HepG2 (cell line): ENCODE measurements around the gene IFT88. TPM values are rescaled to one million over a fixed set of nuclear protein-coding genes. Genes with fewer than 3 reads are reported as not detected.
A peak's percentile ranks its signal among the peaks of the same experiment; 100 is the strongest.

Source experiments
- ATAC-seq: fragments of 200-7000 bp; cut with Tn5 transposase; 3 replicates; pipeline ENCODE4 v1.9.1; 2020; ENCODE audit warnings: mild to moderate bottlenecking, moderate library complexity
- BruUV-seq: library from RNA; stranded (reverse); fragments of 400-500 nt; replicated peaks from 2 replicates; lab custom pipeline; 2021; lab: Mats Ljungman, UMichigan
- CTCF ChIA-PET: fragments of 300-600 bp; formaldehyde crosslinking; extraction: SDS; loops from one replicate; lab custom pipeline; 2021; ENCODE audit warnings: low total read pairs, inconsistent platforms, low intra/inter-chr PET ratio; lab: Yijun Ruan, JAX
- POLR2A ChIA-PET: fragments of 350-600 bp; sonication (Branson Sonifier 250); formaldehyde crosslinking; loops from one replicate; lab custom pipeline; 2020; ENCODE audit warnings: antibody characterized with exemption, inconsistent platforms; lab: Yijun Ruan, JAX
- DNase-seq: peaks from one replicate; pipeline ENCODE4 v3.0.0-alpha.2; 2015; ENCODE audit warnings: low spot score
- FAIRE-seq: peaks from 3 replicates; lab custom pipeline; 2011; peaks lifted over from hg19 to GRCh38; lab: Jason Lieb, UNC
- H2AFZ ChIP-seq: one replicate; pipeline ENCODE4 v1.6.1; 2011; ENCODE audit warnings: low read length, inconsistent platforms
- H3K27ac ChIP-seq: fragments of 300-600 bp; 3 replicates; pipeline ENCODE4 v1.8.0; 2011; ENCODE audit warnings: mixed run types, mild to moderate bottlenecking, mixed read lengths, low read length, inconsistent platforms; ENCODE audit not compliant: insufficient read depth; ENCODE audit errors: extremely low read length
- H3K27me3 ChIP-seq, 2 experiments: fragments of 200-600 bp in 1 of 2; 2 replicates in 1 of 2; 3 replicates in 1 of 2; pipeline versions ENCODE4 v1.6.0 to v1.8.0; 2011; ENCODE audit warnings: low read length in 2 of 2, mild to moderate bottlenecking in 2 of 2, moderate library complexity in 2 of 2, inconsistent platforms in 1 of 2; ENCODE audit not compliant: insufficient read depth in 2 of 2, control insufficient read depth in 1 of 2
- H3K36me3 ChIP-seq, 2 experiments: fragments of 200-600 bp in 1 of 2; replicated peaks in 1 of 2; 2 replicates in 1 of 2; 3 replicates in 1 of 2; pipeline versions ENCODE4 v1.5.1 to v1.8.0; 2011; ENCODE audit warnings: low read length in 2 of 2, inconsistent platforms in 1 of 2; ENCODE audit not compliant: insufficient read depth in 2 of 2, control insufficient read depth in 1 of 2
- H3K4me1 ChIP-seq: 2 replicates; pipeline ENCODE4 v1.5.1; 2012; ENCODE audit warnings: low read length, inconsistent platforms; ENCODE audit not compliant: insufficient read depth
- H3K4me2 ChIP-seq: 2 replicates; pipeline ENCODE4 v1.6.0; 2011; ENCODE audit warnings: low read depth, low read length, inconsistent platforms
- H3K4me3 ChIP-seq, 3 experiments: fragments of 200-600 bp in 1 of 3; sonication (generic), shearing (Covaris generic) in 1 of 3; replicated peaks in 1 of 3; 2 replicates each; pipeline ENCODE4 v1.5.1; 2011 to 2016; ENCODE audit warnings: low read length in 3 of 3, inconsistent platforms in 2 of 3, low read depth in 2 of 3, mild to moderate bottlenecking in 2 of 3, control low read depth in 1 of 3, mixed read lengths in 1 of 3; ENCODE audit not compliant: insufficient read depth in 1 of 3
- H3K79me2 ChIP-seq: one replicate; pipeline ENCODE4 v1.6.1; 2011; ENCODE audit warnings: low read length, inconsistent platforms; ENCODE audit not compliant: insufficient read depth
- H3K9ac ChIP-seq: 2 replicates; pipeline ENCODE4 v1.6.0; 2011; ENCODE audit warnings: mild to moderate bottlenecking, low read depth, low read length, inconsistent platforms; ENCODE audit not compliant: insufficient read depth
- H3K9me3 ChIP-seq: 2 replicates; pipeline ENCODE4 v1.5.1; 2012; ENCODE audit warnings: mild to moderate bottlenecking, low read length
- H4K20me1 ChIP-seq: 2 replicates; pipeline ENCODE4 v1.6.0; 2011; ENCODE audit warnings: inconsistent platforms, mild to moderate bottlenecking, low read length, moderate library complexity; ENCODE audit not compliant: insufficient read depth
- ATF3 ChIP-seq: sonication (generic); formaldehyde crosslinking; IDR thresholded peaks from 2 replicates; pipeline ENCODE4 v1.4.0; 2020; ENCODE audit warnings: missing genetic modification reagents
- BCLAF1 ChIP-seq: fragments of 450-650 bp; IDR thresholded peaks from 2 replicates; pipeline ENCODE4 v1.6.1; 2017; ENCODE audit warnings: mild to moderate bottlenecking
- FOXP1 ChIP-seq, 2 experiments: fragments of 450-650 bp in 1 of 2; IDR thresholded peaks; 2 replicates each; pipeline ENCODE4 v1.6.1; 2017 to 2018; ENCODE audit warnings: antibody characterized with exemption in 1 of 2
- HMGA1 ChIP-seq: sonication (generic); formaldehyde crosslinking; conservative IDR thresholded peaks from 2 replicates; pipeline ENCODE4 v1.4.0; 2020; ENCODE audit warnings: missing genetic modification reagents
- PITX1 ChIP-seq: sonication (generic); formaldehyde crosslinking; IDR thresholded peaks from 2 replicates; pipeline ENCODE4 v1.5.1; 2020; ENCODE audit warnings: mild to moderate bottlenecking, missing genetic modification reagents
- POGZ ChIP-seq: sonication (generic); formaldehyde crosslinking; IDR thresholded peaks from 2 replicates; pipeline ENCODE4 v1.4.0; 2020; ENCODE audit warnings: mild to moderate bottlenecking, missing genetic modification reagents
- RERE ChIP-seq: IDR thresholded peaks from 2 replicates; pipeline ENCODE4 v1.6.1; 2016; ENCODE audit warnings: low read depth, missing genetic modification reagents, missing compliant biosample characterization
- SIX1 ChIP-seq: sonication (generic); formaldehyde crosslinking; IDR thresholded peaks from 2 replicates; pipeline ENCODE4 v1.4.0; 2020; ENCODE audit warnings: missing genetic modification reagents, borderline replicate concordance
- ZNF138 ChIP-seq: sonication (generic); formaldehyde crosslinking; IDR thresholded peaks from 2 replicates; pipeline ENCODE4 v1.5.0; 2020; ENCODE audit warnings: mild to moderate bottlenecking, low read depth, missing genetic modification reagents
- ZNF773 ChIP-seq: sonication (generic); formaldehyde crosslinking; IDR thresholded peaks from 2 replicates; pipeline ENCODE4 v1.4.0; 2020; ENCODE audit warnings: missing genetic modification reagents, borderline replicate concordance
- ZXDC ChIP-seq: sonication (generic); formaldehyde crosslinking; IDR thresholded peaks from 2 replicates; pipeline ENCODE4 v1.5.0; 2020; ENCODE audit warnings: mild to moderate bottlenecking, missing genetic modification reagents
- WGBS: methylation state at CpG from one replicate; pipeline ENCODE4 v1.1.6; 2017; ENCODE audit warnings: low lambda C conversion rate; 5-methylcytosine and 5-hydroxymethylcytosine counted together
- in situ Hi-C: cut with HindIII; loops from 2 replicates; pipeline ENCODE4 v1.10.0; 2017; ENCODE audit warnings: low pct_unique_long_range_greater_than_20kb; ENCODE audit not compliant: extremely low pct_ligation_motif_present
- intact Hi-C: fragments of 100-400 bp; cut with micrococcal nuclease; formaldehyde crosslinking; loops from one replicate; pipeline ENCODE4 v1.10.0; 2022; ENCODE audit not compliant: unreplicated experiment
- polyA plus RNA-seq, 8 experiments: library from polyadenylated mRNA; depleted of rRNA in 3 of 8; stranded (reverse) in 7 of 8; unstranded in 1 of 8; fragments of >200 nt; fragmentation: Illumina TruSeq in 4 of 8; extraction: Trizol in 4 of 8; gene quantifications; 2 replicates each; pipeline versions ENCODE4 v1.2.1 to v1.2.3, GENCODE V29; 2011 to 2016; ENCODE audit warnings: low read depth in 4 of 8, missing spikeins in 1 of 8, mixed read lengths in 1 of 8; ENCODE audit not compliant: insufficient read depth in 1 of 8
- total RNA-seq, 5 experiments: library from RNA; depleted of rRNA; stranded (reverse); fragments of >200 nt; fragmentation: Illumina TruSeq; extraction: Trizol; gene quantifications; 2 replicates each; pipeline ENCODE4 v1.2.3, GENCODE V29; 2016; ENCODE audit warnings: low read depth in 1 of 5

Gene IFT88
- total and polyA plus RNA-seq, 2 of the 13 experiments (the other 11 are each of a cell fraction or from before 2014, with no cell fraction given): 8.4 to 19.9 TPM

- Histone ChIP-seq H3K36me3 (no peaks in the 10 kb centered on the region), H3K9me3 (peaks cover 30% of the 10 kb centered on the region), H3K4me3 (no peak overlapping the region), H2AFZ (no peak overlapping the region), H3K27ac (no peak overlapping the region), H3K4me1 (peaks cover 11% of the 10 kb centered on the region), H3K9ac (no peak overlapping the region), H3K27me3 (no peaks in the 10 kb centered on the region; a peak in 1 of 5 replicates), H4K20me1 (no peaks in the 10 kb centered on the region), H3K79me2 (no peaks in the 10 kb centered on the region), H3K4me2 (no peak overlapping the region)
- DNase-seq: peak; percentile 73
- CTCF ChIA-PET: no interaction called here
- POLR2A ChIA-PET: interaction anchor here (1.0 to 1.5 kb wide), 2 partner anchors 13 to 34 kb away, joined by 3 read pairs; no protein-coding TSS in a partner anchor
- WGBS: 60% methylated on average over 8 of the region's 10 CpGs
- in situ Hi-C loops (no loop called here), intact Hi-C loops (no loop called here)
- FAIRE-seq: no peak
- no TSS peak for BruUV-seq
- ATAC-seq: peak; percentile 65; the same call in 2 of the 3 replicates
- TF ChIP-seq ZNF138: no peak
- peak; percentile 58 for TF ChIP-seq POGZ (CRISPR knock-in tag)
- TF ChIP-seq BCLAF1: no peak
- no peak for TF ChIP-seq ZXDC (CRISPR knock-in tag)
- TF ChIP-seq SIX1: no peak
- TF ChIP-seq RERE (CRISPR knock-in tag): no peak
- TF ChIP-seq ZNF773 (CRISPR knock-in tag): no peak
- TF ChIP-seq HMGA1: no peak
- 0 out of 2 replicates have a peak, but pooled peaks have one; percentile 28 for TF ChIP-seq PITX1 (CRISPR knock-in tag)
- TF ChIP-seq FOXP1 (IDR thresholded peaks at IDR 0.05): no peak
- TF ChIP-seq FOXP1 (CRISPR knock-in tag; IDR thresholded peaks at IDR 0.05): peak; percentile 81
- no peak for TF ChIP-seq ATF3
These were observed 32.8 kb upstream of the IFT88 start for GRCh38 chr13:20534038-20534608.
